GM19324 (cell line): Measurements from ENCODE around the gene NXPH3.

Experiments used
- ATAC-seq: cut with Tn5 transposase; IDR thresholded peaks from one replicate; pipeline ENCODE4 v1.9.1; 2021; ENCODE audit warnings: mild to moderate bottlenecking, moderate library complexity; ENCODE audit not compliant: unreplicated experiment, low FRiP score

Gene NXPH3

GRCh38 chr17:49618028-49618611 lies 42.4 kb downstream of the NXPH3 start:
- ATAC-seq: no peak

GRCh38 chr17:49621420-49621819 lies 45.7 kb downstream of the NXPH3 start:
- no peak for ATAC-seq

- no peak for ATAC-seq
Measured at GRCh38 chr17:49621946-49622529, 46.4 kb downstream of the NXPH3 start.

- ATAC-seq: no peak
Measured at GRCh38 chr17:49624896-49625295, 49.2 kb downstream of the NXPH3 start.

- ATAC-seq: no peak
Measured at GRCh38 chr17:49629447-49629846, 53.8 kb downstream of the NXPH3 start.

- no peak for ATAC-seq
Measured at GRCh38 chr17:49630113-49630900, 54.6 kb downstream of the NXPH3 start.

GRCh38 chr17:49631496-49631895 lies 55.8 kb downstream of the NXPH3 start:
- ATAC-seq: no peak
